ENCODE results near the gene CNDP1.
A peak's percentile ranks its signal among the peaks of the same experiment; 100 is the strongest.
"Not testable (repeated sequence)": the region's sequence is repeated elsewhere in the genome, so short reads cannot be mapped to it uniquely, and the experiment has no call there.

Gene CNDP1

DNA sequence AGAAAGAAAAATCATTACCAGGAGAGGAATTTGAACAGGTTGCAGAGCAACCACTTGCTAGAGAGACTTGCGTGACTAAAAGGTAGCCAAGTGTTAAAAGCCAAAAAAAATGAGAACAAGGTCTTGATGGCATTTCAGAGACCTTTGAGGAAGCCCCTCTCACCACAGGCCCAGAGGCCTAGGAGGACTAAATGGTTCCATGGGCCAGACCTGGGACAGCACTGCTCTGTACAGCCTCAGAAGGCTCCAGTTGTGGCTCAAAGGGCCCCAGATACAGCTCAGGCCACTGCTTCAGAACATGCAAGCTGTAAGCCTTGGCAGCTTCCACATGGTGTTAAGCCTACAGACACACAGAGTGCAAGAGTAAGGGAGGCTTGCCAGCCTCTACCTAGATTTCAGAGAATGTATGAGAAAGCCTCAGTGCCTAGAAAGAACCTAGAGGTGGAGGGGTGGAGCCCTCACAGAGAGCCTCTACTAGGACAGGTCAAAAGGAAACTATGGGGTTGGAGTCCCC, 15.3 kb downstream of the CNDP1 start:
- DNase-seq: no peak

DNA sequence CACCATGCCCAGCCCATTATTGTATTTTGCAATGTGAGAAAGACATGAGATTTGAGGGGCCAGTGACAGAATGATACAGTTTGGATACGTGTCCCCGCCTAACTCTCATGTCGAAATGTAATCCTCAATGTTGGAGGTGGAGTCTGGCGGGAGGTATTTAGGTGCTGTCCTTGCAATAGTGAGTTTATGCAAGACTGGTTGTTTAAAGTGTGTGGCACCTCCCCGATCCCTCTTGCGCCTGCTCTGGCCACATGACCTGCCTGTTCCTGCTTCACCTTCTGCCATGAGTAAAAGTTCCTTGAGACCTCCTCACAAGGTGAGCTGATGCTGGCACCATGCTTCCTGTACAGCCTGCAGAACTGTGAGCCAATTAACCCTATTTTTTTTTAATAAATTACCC, 16.6 kb downstream of the CNDP1 start:
- DNase-seq: no peak

DNA sequence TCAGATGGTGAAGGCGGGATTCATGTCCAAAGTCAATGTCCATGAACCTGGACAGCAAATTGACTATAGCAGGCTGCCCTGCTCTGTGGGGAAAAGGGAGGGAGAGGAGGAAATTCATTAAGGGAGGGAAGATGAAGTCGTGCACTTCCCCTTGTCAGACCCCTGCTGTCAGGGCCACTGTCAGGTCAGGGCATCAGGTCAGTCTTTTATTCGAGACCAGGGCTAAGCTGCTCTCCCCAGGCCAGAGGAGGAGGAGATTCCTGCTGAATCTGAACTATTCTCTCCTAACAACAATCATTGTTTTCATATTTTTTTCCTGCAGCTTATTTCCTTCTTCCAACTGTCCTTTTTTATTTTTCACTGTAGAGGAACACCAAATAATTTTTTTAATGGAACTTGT, 17.2 kb downstream of the CNDP1 start:
- DNase-seq: peak; percentile 56

DNA sequence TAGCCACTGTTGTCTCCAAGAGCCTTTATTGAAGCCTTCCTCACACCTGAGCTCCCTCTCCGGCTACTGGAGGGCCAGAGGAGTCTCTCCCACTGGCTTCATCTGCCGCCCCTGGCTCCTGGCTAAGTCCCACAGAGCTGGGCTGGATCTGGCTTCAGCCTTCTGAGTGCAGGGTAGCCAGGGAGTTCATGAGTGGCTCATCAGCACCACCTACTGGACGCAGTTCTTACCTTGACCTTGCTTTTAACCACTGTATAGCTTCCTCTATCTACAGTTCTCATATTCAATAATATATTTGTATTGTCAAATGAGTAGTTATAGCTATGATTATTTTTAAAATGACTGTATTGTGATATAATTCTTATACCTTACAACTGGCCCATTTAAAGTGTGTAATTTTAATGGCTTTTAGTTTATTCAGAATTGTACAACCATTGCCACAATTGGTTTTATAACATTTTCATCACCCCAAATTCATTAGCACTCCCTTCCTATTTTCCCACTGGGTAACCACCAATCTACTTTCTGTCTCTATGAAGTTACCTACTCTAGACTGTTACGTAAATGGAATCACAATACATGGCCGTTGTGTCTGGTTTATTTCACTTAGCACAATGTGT, 17.7 kb downstream of the CNDP1 start:
- peak; percentile 95 for DNase-seq

DNA sequence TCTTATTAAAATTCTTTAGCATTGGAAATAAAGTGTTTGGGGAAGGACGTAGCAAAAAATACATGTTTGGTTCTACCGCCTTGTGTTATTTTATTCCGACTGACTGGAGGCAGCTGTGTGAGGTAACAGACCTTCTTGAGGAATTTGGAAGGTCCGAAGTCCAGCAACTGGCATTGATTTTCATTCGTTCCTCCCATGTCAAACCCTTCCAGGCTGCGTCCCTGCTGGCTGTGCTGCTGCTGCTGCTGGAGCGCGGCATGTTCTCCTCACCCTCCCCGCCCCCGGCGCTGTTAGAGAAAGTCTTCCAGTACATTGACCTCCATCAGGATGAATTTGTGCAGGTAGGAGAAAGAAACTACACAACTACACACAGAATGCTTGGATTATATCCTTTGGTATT, 21.8 kb downstream of the CNDP1 start:
- no peak for DNase-seq

DNA sequence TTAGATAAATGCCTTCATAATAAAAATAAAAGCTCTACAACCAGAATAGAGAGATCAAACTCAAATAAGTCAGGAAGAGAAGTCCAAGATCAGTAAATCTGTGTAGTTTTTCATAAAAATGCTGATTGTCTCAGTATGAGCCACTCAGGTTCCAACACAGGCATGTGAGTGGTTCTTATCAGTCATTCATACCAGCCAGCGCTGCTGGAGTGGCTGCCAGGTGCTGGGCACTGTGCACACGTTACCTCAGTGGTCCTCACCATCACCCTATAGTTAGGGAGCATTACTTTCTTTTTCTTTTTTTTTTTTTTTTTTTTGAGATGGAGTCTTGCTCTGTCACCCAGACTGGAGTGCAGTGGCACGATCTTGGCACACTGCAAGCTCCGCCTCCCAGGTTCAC, 23.8 kb downstream of the CNDP1 start:
- DNase-seq: no peak

DNA sequence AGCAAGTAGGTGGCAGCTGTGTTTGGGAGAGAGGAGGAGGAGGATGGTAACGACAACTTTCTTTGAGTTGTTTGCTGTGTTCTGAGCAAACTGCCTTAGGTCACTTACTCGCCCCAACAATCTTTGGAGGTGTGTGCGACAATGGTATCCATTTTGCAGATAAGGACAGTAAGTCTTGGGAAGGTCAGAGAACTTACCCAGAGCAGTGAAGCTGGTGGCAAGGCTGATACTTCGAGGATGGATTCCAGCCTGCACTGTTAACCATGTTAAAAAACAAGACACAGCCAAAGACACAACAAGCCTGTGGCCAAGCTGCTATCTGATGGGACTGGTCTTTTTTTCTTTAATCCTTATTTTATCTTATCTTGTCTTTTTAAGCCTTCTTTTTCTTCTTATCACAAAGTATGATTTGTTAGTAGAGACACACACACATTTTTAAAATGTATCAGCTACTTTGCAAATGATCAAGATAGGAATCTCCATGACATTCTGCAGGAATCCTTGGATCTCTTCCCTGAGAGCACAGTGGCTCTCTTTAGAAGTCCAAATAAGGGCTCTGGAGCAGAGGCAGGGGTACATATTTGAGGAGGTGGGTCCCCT, 27.9 kb downstream of the CNDP1 start:
- no peak for DNase-seq

DNA sequence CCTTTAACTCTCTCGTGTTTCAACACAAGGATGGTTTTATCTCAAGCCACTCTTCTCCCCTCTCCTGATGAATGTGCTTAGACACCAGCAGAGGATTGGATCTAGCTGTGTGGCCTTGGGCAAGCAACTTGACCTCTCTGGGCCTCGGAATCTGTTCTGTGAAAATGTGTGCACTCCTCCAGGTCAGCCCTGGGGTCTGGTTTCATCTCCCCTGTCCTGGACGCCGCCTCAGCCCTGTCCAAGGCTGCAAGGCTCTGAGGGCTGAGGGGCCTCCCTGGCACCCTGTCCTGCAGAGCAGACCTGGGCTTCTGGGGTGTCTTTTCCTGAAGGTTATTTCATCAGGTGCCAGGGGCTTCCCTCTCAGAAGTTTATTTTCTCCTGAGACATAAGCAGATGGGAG, 28.5 kb downstream of the CNDP1 start:
- no peak for DNase-seq

DNA sequence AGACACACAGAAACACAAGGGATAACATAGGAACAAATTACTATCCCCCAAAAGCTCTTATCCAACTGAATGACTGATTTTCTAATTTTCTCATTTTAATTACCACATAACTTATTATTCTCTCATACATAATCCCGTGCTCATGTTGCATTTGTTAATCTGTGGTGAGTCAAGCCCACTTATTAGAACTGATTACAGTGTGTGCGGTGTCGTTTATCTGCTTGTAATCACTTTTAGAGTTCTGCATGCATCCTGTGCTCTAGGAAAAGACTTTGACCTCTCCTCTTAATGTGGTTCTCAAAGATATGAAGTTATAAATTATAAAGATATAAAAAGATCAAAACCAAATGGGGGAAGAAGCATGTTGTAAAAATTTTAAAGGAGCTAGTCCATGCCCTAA, 29.7 kb downstream of the CNDP1 start:
- DNase-seq: no peak

DNA sequence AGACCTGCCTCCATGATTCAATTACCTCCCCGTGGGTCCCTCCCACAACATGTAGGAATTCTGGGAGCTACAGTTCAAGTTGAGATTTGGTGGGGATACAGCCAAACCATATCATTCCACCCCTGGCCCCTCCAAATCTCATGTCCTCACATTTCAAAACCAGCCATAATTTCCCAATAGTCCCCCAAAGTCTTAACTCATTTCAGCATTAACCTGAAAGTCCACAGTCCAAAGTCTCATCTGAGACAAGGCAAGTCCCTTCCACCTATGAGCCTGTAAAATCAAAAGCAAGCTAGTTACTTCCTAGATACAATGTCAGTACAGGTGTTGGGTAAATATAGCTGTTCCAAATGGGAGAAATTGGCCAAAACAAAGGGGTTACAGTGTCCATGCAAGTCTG, 30.9 kb downstream of the CNDP1 start:
- not testable (repeated sequence) for DNase-seq

DNA sequence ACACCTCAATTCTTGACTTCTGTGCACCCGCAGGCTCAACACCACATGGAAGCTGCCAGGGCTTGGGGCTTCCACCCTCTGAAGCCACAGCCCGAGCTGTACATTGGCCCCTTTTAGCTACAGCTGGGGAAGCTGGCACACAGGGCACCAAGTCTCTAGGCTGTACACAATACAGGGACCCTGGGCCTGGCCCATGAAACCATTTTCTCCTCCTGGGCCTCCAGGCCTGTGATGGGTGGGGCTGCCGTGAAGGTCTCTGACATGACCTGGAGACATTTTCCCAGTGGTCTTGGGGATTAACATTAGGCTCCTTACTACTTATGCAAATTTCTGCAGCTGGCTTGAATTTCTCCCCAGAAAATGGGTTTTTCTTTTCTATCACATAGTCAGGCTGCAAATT, 31.7 kb downstream of the CNDP1 start:
- not testable (repeated sequence) for DNase-seq

DNA sequence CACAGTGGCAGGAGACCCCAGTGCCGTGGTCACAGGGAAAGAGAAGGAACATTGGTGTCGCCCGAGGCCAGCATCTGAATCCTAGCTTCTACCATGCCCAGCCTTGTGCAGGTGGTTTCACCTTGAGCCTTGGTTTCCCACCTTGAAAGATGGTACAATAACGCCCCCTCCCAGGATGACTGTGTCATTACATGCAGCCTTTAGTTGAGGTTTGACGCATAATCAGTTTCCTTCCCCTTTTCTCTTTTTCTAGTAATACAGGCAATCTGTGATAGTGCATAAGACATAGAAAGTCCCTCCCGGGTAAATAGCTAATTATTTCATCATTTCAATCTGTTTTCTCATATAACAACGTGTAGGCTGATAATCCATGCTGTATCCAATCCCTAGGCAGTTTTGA, 33.5 kb downstream of the CNDP1 start:
- no peak for DNase-seq

DNA sequence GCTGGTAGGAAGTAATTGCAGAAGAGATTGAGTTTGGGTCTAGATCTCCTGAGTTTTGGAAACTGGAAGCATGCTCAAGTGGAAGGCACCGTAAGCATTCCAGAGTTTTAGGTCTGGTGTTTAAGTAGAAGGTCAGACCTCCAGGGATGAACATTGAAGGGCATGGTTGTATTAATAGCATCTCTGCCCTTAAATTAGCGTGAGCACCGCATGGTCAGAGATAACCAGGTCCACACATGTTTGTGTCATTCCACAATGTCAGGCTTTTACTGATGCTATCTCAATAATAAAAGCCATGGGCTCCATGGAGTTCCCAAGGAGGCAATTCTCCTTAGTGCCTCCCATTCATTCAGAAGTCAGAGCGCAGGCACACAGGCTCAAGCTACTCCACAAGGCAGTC, 35.1 kb downstream of the CNDP1 start:
- DNase-seq: no peak

DNA sequence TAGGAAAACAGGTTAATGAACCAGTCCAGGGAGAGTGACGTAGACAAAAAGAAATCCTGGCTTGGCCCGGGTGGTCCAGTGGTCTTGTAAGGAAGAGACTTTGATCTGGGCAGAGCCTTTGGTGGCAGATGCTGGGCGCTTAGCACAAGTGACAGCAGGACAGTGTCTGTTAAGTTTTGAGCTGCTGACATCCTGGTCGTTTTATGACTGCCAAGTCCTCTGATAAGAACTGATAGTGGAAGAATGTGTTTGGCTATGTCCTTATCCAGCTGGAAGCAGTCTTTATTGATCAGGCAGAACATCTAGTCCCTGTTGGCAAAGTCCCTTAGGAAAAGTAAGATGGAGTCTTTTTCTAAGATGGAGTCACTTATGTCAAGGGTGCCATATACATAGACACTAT, 36.0 kb downstream of the CNDP1 start:
- DNase-seq: no peak

DNA sequence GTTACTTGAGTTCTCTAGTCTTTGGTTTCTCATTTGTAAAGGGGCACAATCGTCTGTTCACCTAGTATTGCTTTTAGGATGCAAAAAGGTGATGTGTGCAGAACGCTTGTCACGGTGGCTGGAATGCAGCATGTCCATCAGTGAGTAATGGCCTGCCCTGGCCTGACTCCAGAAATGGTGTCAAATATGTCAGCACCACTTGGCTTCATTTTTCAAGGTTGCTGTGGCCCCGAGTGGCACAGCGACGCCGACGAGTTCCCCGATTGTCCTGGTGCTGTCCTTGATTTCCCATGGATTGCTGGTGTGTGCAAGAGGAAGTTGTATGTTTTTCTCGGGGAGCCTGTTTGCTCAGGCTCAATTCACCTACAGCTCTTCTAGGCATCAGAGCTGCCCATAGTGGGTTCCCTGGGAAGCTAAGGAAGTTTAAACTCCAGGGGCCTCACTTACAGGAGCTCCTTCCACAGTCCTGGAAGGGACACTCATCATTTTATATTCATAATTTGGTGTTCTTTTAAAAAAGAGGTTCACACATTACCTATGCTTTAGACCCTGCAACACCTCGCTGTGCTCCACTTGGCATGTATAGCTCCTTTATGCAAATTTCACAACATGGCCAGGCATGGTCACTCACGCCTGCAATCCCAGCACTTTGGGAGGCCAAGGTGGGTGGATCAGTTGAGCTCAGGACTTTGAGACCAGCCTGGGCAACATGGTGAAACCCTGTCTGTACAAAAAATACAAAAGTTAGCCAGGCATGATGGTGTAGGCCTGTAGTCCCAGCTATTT, 37.8 kb downstream of the CNDP1 start:
- DNase-seq: no peak

DNA sequence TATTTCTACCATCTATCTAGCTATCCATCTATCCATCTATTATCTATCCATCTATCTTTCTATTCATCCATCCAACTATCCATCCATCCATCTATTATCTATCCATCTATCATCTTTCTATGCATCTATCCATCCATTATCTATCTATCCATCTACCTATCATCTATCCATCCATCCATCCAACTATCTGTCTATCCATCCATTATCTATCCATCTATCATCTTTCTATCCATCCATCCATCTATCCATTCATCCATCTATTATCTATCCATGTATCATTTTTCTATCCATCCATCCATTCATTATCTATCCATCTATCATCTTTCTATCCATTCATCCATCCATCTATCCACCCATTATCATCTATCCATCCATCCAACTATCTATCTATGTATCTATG, 38.8 kb downstream of the CNDP1 start:
- no peak for DNase-seq

DNA sequence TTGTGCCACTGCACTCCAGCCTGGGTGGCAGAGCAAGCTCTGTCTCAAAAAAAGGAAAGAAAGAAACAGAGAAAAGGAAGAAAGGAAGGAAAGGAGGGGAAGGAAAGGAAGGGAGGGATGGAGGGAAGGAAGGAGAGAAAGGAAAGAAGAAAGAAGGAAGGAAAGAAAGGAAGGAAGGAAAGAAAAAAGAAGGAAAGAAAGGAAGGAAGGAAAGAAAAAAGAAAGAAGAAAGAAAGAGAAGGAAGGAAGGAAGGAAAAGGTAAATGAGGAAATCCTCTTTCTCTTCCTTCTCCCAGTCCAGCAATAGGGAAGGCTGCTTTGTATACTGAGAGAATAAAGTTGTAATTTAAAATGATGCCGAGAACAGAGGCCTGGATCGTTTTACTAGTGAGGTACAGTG, 40.6 kb downstream of the CNDP1 start:
- no peak for DNase-seq

DNA sequence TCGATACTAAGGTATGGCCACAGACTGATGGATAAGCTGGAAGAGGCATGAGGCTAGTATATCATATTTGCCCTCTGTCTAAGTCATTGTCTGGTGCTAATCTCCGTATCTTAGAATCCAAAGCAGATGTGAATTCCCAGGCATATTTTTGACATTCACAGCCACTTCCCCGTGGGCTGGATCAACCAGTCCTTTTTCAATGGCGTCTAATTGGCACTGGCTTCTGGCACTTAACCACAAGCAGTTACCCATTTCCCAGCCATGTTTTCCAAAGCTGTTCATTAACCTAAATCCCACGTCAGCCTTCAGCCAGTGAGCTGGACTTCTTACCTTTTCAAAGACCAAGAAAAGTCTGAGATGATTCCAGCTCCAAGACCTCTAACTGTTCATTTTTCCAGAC, 42.7 kb downstream of the CNDP1 start:
- no peak for DNase-seq

DNA sequence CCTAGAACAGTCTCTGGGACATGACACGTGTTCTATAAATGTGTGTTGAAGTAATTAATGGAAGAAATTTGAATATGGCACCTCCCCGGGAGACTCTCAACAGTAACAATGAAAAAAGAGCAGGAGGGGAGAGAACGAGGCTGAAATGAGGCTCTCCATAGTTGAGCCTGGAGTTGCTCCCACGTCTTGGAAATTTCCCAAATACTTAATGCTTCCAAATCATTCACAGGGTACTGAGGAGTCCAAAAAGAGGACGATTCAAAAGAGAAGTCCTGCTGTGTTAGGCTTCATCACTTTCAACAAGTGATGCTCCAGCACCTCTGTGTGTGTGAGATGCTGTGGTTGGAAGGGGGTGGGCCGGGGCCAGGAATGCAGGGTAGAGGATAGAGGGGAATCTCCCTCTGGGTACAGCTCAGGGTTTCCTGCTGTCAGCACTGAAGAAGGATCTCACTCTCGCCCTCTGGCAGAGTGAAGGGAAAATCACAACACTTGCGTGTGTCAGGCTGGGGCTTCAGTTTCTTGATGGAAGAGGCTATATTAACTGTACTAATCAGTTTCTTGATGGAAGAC, 45.3 kb downstream of the CNDP1 start:
- no peak for DNase-seq

DNA sequence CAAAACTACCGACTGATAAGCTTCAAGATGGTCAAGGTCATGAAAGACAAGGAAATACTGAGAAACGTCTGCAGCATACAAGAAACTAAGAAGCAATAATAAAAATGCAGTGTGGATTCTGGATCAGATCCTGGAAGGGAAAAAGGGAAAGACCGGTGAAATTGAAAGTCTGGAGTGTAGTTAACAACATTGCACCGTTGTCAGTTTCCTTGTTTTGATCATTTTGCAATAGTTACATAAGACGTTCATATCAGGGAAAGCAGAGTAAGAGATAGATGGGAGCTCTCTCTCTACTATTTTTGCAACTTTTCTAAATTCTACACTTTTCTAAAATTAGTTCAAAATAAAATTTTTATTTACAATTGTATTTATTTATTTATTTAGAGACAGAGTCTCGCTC, 48.3 kb downstream of the CNDP1 start:
- no peak for DNase-seq

DNA sequence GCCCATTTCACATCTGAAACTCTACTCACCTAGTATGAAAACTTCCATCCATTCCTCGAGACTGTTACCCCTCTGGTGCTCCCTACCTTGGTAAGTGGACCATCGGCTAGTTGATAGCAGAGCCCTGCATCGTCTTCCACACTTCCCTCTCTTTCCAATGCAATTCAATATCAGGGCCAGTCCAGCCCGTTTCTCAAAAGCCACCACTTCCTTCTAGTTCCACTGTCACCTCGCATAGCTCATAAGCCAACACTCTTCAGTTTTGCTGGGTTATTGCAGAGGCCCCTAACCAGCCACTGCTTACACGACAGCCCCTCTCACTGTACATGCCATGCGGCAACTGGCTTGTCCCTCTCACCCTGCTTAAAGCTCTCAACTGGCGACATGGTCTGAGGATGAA, 53.1 kb downstream of the CNDP1 start:
- DNase-seq: no peak

DNA sequence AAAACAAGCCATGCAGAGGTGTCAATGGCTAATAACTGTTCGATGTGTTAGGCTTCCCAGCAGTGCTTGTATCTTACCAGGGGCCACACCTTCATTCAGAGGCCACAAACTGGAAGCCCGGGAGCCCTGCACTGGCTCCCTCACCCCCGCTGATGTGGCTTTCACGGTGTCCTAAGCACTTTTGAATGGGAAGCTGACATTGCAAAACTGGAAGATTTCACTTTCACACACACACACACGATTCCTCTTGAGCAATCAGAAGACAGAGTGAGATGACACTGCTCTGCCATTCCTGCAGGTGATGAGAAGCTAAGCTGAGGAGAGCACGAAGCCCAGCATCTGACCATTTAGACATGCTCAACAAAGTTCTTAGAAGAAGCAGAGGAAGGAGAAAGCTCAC, 54.7 kb downstream of the CNDP1 start:
- no peak for DNase-seq

DNA sequence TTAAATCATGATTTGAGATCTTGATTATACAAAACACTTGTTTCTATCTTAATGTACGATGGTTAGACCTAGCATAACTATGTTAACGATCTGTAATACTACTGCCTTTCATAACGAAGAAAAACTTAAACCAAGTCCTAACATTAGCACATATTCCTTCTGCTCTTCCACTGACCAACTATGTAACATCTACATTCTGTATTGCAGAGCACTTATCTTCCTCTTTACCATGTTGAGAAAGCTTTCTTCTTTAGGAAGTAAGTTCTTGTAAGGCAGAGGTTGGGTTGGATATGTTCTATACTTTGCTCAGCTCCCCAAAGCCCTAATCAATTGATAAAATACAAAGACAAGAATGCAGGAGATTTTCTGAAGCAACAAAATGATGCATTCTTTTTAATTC, 55.5 kb downstream of the CNDP1 start:
- DNase-seq: no peak

DNA sequence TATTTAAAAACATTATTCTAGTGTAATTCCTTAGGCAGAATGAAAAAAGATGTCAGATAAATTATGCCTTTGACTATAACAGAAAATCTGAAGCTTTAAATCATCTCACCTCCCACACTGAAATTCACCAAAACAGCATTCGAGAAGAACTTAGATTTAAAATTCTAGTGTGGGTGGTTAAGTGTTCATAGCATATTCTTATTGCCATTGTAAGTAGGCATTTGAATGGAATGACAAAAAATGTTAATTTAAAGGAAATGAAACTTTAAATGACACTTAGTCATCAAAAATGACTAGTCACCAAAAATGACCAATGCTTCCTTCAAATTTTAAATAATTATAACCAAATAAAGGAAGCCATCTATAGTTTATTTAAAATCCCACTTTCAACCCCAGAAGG, 56.4 kb downstream of the CNDP1 start:
- DNase-seq: no peak

Data from eye (tissue), 1 donor.